HG02852 (cell line): ENCODE measurements around the gene GPR107.

Experiments used
- ATAC-seq: cut with Tn5 transposase; IDR thresholded peaks from one replicate; pipeline ENCODE4 v1.9.1; 2021; ENCODE audit warnings: mild to moderate bottlenecking, moderate library complexity; ENCODE audit not compliant: unreplicated experiment

The GPR107 gene

DNA sequence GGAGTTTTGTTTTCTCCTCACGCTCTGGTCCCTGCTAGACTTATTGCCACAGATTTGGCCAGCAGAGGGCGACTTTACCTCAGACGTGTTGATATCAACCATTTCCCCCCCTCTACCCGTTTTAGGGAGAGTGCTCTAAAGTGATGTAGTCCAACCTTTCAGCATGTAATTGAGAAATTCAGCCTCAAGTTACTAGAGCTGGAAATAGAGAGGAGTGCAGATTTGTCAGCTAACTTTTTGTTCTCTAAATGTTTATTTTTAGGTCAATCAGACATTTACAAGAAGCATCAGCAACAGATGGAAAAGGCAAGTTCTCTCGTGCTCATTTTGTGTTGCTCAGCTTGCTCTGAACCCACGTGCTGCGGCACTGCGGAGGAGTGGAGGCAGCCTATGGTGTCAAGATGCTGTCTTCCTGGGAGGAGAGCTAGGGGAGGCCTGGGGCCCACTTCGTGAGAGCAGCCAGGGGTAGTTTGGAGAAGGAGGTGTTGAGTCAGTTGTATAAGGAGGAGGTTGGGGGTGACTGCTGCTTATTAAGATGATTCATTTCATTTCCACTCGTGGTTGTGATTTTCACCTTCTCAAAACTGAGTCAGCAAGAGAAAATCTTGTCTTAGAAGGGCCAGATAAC lies 53.6 kb downstream of the GPR107 start:
- ATAC-seq, result no peak

DNA sequence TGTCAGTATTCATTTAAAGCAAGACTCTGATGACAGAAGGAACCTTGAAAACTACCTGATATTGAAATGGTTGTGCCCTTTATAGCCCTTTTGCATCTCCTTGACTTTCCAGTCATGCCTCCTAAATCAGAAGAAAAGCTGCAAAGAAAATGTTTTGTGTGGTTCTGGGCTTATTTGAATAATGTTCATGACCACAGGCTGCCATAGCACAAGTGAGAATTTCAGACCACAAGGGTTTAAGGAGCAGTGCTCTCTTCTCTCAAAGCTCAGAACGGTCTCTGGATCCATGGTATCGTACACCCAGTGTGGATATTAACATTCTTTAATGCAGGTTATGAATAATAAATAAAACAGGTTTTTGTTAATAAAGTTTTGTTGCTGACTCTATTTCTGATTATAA lies 54.2 kb downstream of the GPR107 start:
- no peak for ATAC-seq

DNA sequence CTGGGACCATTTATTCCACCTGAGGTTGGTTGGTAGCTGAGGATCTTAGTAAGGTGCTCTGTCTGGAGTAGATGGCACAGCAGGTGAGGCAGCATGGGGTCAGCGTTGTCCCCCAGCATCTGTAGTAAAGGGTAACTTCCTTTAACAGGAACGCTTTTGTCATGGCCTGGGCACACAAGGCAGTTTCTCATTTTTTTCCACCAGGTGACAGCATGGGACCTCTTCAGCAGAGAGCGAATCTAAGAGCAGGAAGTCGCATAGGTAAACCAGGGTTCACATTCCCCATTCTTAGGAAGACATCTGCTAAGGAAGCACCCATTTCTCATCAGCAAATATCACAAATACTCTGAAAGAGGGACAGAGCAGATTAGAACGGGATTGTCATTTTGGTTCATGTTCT lies 56.5 kb downstream of the GPR107 start:
- ATAC-seq, result no peak

DNA sequence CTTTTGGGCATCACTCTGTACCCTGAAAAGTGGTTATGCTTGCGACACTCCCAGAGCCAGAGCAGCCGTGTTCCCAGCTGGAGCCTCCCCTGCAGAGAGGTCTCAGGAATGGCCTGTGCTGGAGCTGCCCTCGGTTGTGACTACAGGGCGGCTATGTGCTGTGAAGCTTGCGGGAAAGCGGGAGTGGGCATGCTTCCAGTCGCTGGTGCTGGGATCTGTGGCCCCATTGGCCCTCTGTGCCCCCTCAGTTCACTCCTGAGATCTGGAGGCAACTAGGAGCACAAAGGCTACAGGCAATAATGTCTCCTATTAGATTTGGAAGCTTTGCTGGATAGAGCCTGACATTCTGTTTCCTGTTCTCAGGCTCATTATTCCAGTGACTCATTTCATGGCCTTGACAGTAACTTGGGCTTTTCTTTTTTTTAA lies 56.9 kb downstream of the GPR107 start:
- no peak for ATAC-seq

- ATAC-seq, result no peak
These were observed 58.3 kb downstream of the GPR107 start for GRCh38 chr9:130111786-130112537.

DNA sequence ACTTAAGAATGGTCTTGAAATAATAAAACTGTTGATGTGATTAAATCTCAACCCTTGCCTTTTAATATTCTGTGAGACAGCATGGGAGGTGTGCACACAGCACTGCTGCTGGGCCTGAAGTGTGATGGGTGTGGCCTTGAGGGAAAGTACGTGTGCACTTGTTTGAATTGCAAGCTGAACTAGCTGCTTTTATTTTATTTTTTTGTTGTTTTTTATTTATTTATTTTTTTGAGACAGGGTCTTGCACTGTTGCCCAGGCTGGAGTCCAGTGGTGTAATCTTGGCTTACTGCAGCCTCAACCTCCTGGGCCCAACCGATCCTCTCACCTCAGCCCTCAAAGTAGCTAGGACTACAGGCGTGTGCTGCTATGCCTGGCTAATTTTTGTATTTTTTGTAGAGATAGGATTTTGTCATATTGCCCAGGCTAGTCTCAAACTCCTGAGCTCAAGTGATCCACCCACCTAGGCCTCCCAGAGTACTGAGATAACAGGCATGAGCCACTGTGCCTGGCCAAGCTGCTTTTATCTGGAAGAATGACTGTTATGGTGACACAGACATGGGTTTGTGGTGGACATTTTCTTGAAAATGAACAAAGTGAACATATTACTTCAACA lies 58.9 kb downstream of the GPR107 start:
- no peak for ATAC-seq

GRCh38 chr9:130114741-130115140 lies 61.0 kb downstream of the GPR107 start:
- ATAC-seq, result no peak

DNA sequence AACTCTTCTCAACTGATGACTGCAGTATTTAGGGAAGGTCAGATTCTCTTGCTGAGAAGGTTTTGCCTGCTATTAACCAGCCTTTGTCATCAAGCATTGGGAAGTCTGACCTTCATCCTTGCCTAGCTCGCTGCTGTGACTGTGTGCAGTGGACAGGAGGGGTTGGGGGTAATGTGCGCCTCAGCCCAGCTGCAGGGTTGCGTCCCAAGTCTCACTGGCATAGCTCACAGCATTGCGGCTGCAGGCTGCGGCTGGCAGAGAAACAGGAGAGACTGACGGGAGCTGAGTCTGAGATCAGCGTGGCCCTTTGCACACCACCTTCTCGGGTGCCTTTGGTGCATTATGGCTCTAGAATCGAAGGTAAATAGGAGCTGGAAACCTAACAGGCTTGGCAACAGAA lies 62.6 kb downstream of the GPR107 start:
- no peak for ATAC-seq

- ATAC-seq, result no peak
These were observed 63.7 kb downstream of the GPR107 start for GRCh38 chr9:130117376-130117775.

- ATAC-seq, result no peak
These were observed 64.3 kb downstream of the GPR107 start for GRCh38 chr9:130117816-130118632.

DNA sequence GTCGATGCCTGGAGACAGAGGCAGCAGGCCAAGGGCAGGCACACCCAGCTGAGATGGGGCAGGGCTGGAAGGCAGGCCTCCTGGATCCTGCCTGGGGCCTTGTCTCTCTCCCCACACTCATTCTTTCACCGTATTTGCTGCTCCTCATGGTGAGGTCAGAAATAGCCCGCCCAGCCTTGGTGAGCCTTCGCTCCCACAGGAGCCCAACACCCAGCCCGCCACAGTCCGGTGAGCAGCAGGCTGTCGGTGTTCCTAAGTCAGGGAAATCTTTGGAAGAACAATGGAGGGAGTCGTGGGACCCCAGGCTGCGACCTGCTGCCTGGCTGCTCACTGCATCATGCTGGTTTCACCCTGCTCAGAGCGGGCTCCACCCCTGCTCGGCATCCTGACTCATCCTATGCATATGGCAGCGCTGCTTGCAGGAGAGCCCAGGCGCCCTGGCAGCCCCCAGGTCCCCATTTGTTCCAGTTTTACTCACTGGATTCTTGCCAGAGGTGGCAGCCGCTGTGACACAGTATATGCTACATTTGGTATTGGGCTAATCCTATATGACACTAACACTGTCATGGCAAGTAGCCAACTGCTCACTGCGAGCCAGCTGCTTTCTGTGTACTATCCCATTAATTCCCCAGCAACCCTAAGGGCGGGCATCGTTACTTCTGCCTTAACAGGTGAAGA lies 65.3 kb downstream of the GPR107 start:
- ATAC-seq, result no peak

- ATAC-seq, result no peak
These were observed 66.0 kb downstream of the GPR107 start for GRCh38 chr9:130119519-130120298.

GRCh38 chr9:130120299-130120587 lies 66.5 kb downstream of the GPR107 start:
- ATAC-seq, result no peak

GRCh38 chr9:130120832-130121231 lies 67.1 kb downstream of the GPR107 start:
- ATAC-seq, result no peak

DNA sequence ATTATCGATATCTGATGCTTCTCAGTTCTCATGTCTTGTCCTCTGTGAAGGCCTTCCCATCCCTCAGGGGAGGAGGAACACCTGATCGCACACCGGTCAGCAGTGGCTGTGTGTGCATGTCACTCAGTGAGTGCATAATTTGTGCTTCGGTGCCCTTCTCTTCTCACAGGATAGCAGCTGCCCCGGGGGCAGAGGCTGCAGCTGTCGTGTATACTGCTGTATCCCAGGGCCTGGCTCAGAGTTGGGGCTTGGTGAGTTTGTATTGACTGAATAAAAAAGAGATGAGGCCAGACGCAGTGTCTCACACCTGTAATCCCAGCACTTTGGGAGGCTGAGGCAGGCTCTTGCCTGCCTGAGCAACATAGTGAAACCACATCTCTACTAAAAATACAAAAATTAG lies 68.8 kb downstream of the GPR107 start:
- no peak for ATAC-seq

GRCh38 chr9:130124085-130124860 lies 70.6 kb downstream of the GPR107 start:
- ATAC-seq, result no peak

DNA sequence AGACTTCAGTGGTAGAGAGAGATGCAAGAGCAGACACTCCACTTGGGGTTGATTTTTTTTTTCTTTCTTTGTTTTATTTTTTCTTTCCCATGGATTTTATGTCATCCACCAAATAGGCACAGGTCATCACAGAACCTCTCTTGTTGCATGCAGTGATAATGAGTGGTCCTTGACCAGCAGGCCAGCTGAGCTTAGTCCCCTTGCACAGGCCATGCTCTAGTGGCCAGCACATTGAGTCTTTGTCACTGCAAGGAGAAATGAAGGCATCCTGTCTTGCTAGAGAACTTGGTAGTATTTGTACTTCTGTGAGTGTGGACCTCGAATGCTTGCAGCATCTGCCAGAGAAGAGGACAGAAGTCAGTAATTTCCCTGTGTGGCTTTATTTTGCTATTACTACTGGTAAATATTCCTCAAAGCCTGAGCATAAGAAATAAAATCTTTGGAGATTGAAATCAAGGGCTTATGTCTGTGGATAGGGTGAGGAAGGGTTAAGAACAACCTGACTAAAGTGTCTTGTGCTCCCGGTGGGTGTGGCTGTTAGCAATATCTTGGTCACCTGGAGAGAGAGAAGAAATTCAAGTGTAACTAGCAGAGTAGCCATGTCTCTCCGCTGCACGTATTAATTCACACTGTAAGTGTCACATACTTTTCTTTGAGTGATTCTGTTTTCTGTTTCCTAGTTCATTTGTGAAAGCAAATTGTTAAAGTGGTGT lies 73.2 kb downstream of the GPR107 start:
- ATAC-seq, result no peak

DNA sequence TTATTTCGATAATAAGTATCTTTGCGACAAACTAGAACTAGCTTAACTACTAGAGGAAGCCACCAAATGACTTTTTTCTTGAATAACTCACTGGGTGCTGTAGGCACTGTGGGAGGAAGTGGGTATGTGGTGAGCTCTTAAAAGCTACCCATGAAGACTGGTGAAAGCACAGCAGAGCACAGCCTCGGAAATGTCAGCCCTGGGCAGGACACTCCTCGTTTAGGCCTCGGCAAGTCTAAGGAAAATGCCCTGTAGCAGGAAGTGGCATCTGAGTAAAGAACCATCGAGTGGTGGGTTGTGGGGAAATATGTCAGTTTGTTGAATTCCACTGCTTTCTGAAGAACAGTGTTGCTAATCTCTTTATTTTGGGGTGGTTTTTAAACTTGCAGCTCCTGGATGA lies 74.5 kb downstream of the GPR107 start:
- peak; percentile 44 for ATAC-seq
